ENCODE measurements around the gene ROBO1. TPM values are rescaled to one million over a fixed set of nuclear protein-coding genes. Genes with fewer than 3 reads are reported as not detected.

The ROBO1 gene
- total RNA-seq, 2 experiments from 2014 or later: 0.36 to 0.69 TPM

DNA sequence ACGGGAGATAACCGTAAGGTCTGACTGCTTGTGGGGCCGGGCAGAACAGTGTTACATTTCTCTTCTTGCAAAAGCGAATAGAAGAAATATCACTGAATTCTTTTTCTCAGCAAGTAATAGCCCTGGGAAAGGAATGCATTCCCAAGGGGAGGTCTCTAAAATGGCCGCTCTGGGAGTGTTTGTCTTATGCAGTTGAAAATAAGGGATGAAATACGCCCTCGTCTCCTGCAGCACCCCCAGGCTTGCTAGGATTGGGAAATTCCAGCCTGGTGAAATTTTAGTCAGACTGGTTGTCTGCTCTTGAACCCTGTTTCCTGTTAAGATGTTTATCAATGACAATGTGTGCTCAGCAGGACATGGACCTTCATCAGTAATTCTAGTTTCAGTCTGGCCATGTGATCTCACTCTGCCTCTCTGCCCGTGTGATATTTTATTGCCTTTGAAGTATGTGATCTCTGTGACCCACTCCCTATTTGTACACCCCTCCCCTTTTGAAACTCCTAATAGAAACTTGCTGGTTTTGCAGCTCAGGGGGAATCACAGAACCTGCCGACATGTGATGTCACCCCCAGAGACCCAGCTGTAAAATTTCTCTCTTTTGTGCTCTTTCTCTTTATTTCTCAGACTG is 715.6 kb downstream of the ROBO1 start:
- H3K9me3 ChIP-seq (ENCODE audit: control insufficient read depth in 1 of 2, insufficient read depth in 1 of 2, low read length in 2 of 2): peaks cover 6 to 8% of the 10 kb centered on the region in 2 experiments
- H3K27ac ChIP-seq (ENCODE audit: low read depth in 1 of 2, low read length in 2 of 2): no peak overlapping the region
- no peaks in the 10 kb centered on the region for H3K36me3 ChIP-seq (ENCODE audit: insufficient read depth, low read length)
- TF ChIP-seq, protein P1, sequence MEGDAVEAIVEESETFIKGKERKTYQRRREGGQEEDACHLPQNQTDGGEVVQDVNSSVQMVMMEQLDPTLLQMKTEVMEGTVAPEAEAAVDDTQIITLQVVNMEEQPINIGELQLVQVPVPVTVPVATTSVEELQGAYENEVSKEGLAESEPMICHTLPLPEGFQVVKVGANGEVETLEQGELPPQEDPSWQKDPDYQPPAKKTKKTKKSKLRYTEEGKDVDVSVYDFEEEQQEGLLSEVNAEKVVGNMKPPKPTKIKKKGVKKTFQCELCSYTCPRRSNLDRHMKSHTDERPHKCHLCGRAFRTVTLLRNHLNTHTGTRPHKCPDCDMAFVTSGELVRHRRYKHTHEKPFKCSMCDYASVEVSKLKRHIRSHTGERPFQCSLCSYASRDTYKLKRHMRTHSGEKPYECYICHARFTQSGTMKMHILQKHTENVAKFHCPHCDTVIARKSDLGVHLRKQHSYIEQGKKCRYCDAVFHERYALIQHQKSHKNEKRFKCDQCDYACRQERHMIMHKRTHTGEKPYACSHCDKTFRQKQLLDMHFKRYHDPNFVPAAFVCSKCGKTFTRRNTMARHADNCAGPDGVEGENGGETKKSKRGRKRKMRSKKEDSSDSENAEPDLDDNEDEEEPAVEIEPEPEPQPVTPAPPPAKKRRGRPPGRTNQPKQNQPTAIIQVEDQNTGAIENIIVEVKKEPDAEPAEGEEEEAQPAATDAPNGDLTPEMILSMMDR (IDR thresholded peaks at IDR 0.05): no peak
- H3K4me1 Mint-ChIP-seq (ENCODE audit: low read depth): no peaks in the 10 kb centered on the region
- no peak overlapping the region for H3K27ac Mint-ChIP-seq
- no peaks in the 10 kb centered on the region for H3K27me3 Mint-ChIP-seq
- peaks cover 26% of the 10 kb centered on the region for H3K9me3 Mint-ChIP-seq
- ATAC-seq (ENCODE audit: poor library complexity): no peak
- H3K4me3 Mint-ChIP-seq: no peak overlapping the region
- H3K27me3 ChIP-seq (ENCODE audit: control insufficient read depth in 1 of 2, insufficient read depth in 2 of 2, low read length in 2 of 2): no peaks in the 10 kb centered on the region
- H3K4me1 ChIP-seq (ENCODE audit: insufficient read depth, low read length): no peaks in the 10 kb centered on the region
- no peak overlapping the region for H3K4me3 ChIP-seq (ENCODE audit: low read length)
- CTCF ChIA-PET: no interaction called here
- DNase-seq: peak in 1 of 14 experiments; percentile 1
- intact Hi-C loops (cut with DNase I, micrococcal nuclease): no loop called here
- peaks cover 4% of the 10 kb centered on the region for H3K36me3 Mint-ChIP-seq (ENCODE audit: low read depth)
- POLR2A ChIA-PET: no interaction called here

DNA sequence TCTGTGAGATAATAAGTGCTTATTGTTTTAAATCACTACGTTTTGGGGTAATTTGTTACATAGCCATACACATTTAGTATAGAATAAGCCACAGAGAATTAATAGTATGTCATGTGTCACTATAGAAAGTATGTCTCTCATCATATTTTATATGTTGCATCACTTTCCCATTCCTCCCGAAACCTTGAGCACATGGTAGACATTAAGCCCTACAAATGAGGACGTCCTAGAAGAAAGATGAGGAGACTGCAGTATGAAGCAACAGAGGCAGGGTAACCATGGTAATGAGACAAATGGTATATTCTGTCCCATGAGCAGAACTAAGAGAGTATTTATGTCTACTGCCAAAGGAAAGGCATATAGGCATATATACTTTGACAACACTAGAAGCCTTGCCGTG is 720.2 kb downstream of the ROBO1 start:
- intact Hi-C loops (cut with DNase I, micrococcal nuclease): no loop called here
- H3K27ac ChIP-seq (ENCODE audit: low read depth in 1 of 2, low read length in 2 of 2): no peak overlapping the region
- H3K4me3 ChIP-seq (ENCODE audit: low read length): no peak overlapping the region
- H3K4me1 ChIP-seq (ENCODE audit: insufficient read depth, low read length): no peaks in the 10 kb centered on the region
- H3K4me1 Mint-ChIP-seq (ENCODE audit: low read depth): no peaks in the 10 kb centered on the region
- H3K27ac Mint-ChIP-seq: no peak overlapping the region
- TF ChIP-seq, protein P1 (IDR thresholded peaks at IDR 0.05): no peak
- ATAC-seq (ENCODE audit: poor library complexity): no peak
- ChIA-PET CTCF (no interaction called here), POLR2A (no interaction called here)
- H3K27me3 ChIP-seq (ENCODE audit: control insufficient read depth in 1 of 2, insufficient read depth in 2 of 2, low read length in 2 of 2): no peaks in the 10 kb centered on the region
- peaks cover 21% of the 10 kb centered on the region for H3K9me3 Mint-ChIP-seq
- DNase-seq: no peak
- H3K4me3 Mint-ChIP-seq: no peak overlapping the region
- no peaks in the 10 kb centered on the region for H3K36me3 ChIP-seq (ENCODE audit: insufficient read depth, low read length)
- H3K36me3 Mint-ChIP-seq (ENCODE audit: low read depth): peaks cover 4% of the 10 kb centered on the region
- H3K27me3 Mint-ChIP-seq: no peaks in the 10 kb centered on the region
- no peaks in the 10 kb centered on the region for H3K9me3 ChIP-seq (ENCODE audit: control insufficient read depth in 1 of 2, insufficient read depth in 1 of 2, low read length in 2 of 2)

DNA sequence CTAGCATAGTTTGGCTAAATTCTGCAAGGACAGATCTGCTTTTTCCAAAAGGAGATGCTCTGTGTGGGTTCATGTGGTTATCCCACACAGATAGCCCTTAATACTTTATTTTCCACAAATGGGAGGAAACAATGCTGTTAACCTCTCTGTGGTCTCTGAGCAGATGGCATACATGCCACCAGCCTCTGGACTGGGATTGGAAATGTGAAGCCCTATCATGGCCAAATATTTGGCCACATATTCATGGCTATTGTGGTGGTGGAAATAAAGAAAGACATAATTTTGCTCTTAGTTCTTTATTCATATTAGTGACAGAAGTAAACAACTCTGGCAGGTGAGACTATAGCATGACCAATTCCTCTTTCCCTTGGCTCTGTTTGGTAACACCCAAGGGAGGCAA is 726.2 kb downstream of the ROBO1 start:
- Mint-ChIP-seq H3K4me3 (no peak overlapping the region), H3K4me1 (ENCODE audit: low read depth) (no peaks in the 10 kb centered on the region), H3K27ac (no peak overlapping the region), H3K27me3 (no peaks in the 10 kb centered on the region), H3K9me3 (no peaks in the 10 kb centered on the region), H3K36me3 (ENCODE audit: low read depth) (no peaks in the 10 kb centered on the region)
- Histone ChIP-seq H3K27ac (ENCODE audit: low read depth in 1 of 2, low read length in 2 of 2) (no peak overlapping the region), H3K36me3 (ENCODE audit: insufficient read depth, low read length) (no peaks in the 10 kb centered on the region), H3K4me1 (ENCODE audit: insufficient read depth, low read length) (no peaks in the 10 kb centered on the region), H3K4me3 (ENCODE audit: low read length) (no peak overlapping the region), H3K27me3 (ENCODE audit: control insufficient read depth in 1 of 2, insufficient read depth in 2 of 2, low read length in 2 of 2) (no peaks in the 10 kb centered on the region), H3K9me3 (ENCODE audit: control insufficient read depth in 1 of 2, insufficient read depth in 1 of 2, low read length in 2 of 2) (peaks cover 0 to 5% of the 10 kb centered on the region in 2 experiments)
- ATAC-seq (ENCODE audit: poor library complexity) (no peak), DNase-seq (no peak)
- intact Hi-C loops (cut with DNase I, micrococcal nuclease): no loop called here
- TF ChIP-seq, protein P1 (IDR thresholded peaks at IDR 0.05): no peak
- POLR2A ChIA-PET: no interaction called here
- CTCF ChIA-PET: no interaction called here

All from CD4-positive, alpha-beta T cell (primary cell).